ENCODE data around the gene WDR83.
A peak's percentile ranks its signal among the peaks of the same experiment; 100 is the strongest.
"Not testable (repeated sequence)": the region's sequence is repeated elsewhere in the genome, so short reads cannot be mapped to it uniquely, and the experiment has no call there.

The WDR83 gene

GRCh38 chr19:12687496-12688196 lies 21.0 kb downstream of the WDR83 start, which contains the start of gene GNG14:
Gene GNG14 (plus strand): TSS chr19:12687998. CDS start chr19:12688049, 51 bp downstream.
- H3K4me1 ChIP-seq (ENCODE audit: insufficient read depth, low read length): no peaks in the 10 kb centered on the region
- no peaks in the 10 kb centered on the region for H3K9me3 ChIP-seq (ENCODE audit: control insufficient read depth, insufficient read depth, low read length)
- H3K36me3 ChIP-seq (ENCODE audit: insufficient read depth, low read length): no peaks in the 10 kb centered on the region
- no peak within 1 kb of the TSS for H3K9ac ChIP-seq (ENCODE audit: low read depth, low read length)

- H3K9ac ChIP-seq (ENCODE audit: low read depth, low read length): no peak overlapping the region
These were observed 22.4 kb downstream of the WDR83 start for GRCh38 chr19:12689012-12689411.

GRCh38 chr19:12689581-12690216 lies 23.1 kb downstream of the WDR83 start:
- Histone ChIP-seq H3K9me3 (ENCODE audit: control insufficient read depth, insufficient read depth, low read length) (no peaks in the 10 kb centered on the region), H3K36me3 (ENCODE audit: insufficient read depth, low read length) (no peaks in the 10 kb centered on the region), H3K9ac (ENCODE audit: low read depth, low read length) (no peak overlapping the region), H3K4me1 (ENCODE audit: insufficient read depth, low read length) (no peaks in the 10 kb centered on the region)

More at GRCh38 chr19:12689012-12689411, 22.4 kb downstream of the WDR83 start:
- Histone ChIP-seq H3K4me1 (ENCODE audit: insufficient read depth, low read length) (no peaks in the 10 kb centered on the region), H3K36me3 (ENCODE audit: insufficient read depth, low read length) (no peaks in the 10 kb centered on the region), H3K9me3 (ENCODE audit: control insufficient read depth, insufficient read depth, low read length) (no peaks in the 10 kb centered on the region)

- no peaks in the 10 kb centered on the region for H3K36me3 ChIP-seq (ENCODE audit: insufficient read depth, low read length)
- H3K9me3 ChIP-seq (ENCODE audit: control insufficient read depth, insufficient read depth, low read length): no peaks in the 10 kb centered on the region
- no peaks in the 10 kb centered on the region for H3K4me1 ChIP-seq (ENCODE audit: insufficient read depth, low read length)
- H3K9ac ChIP-seq (ENCODE audit: low read depth, low read length): no peak overlapping the region
These were observed 26.4 kb downstream of the WDR83 start for GRCh38 chr19:12692960-12693359.

GRCh38 chr19:12694641-12695040 lies 28.0 kb downstream of the WDR83 start:
- Histone ChIP-seq H3K4me1 (ENCODE audit: insufficient read depth, low read length) (no peaks in the 10 kb centered on the region), H3K9ac (ENCODE audit: low read depth, low read length) (no peak overlapping the region), H3K9me3 (ENCODE audit: control insufficient read depth, insufficient read depth, low read length) (no peaks in the 10 kb centered on the region), H3K36me3 (ENCODE audit: insufficient read depth, low read length) (0 out of 2 replicates have a peak, but pooled peaks cover 3% of the 10 kb centered on the region)

DNA sequence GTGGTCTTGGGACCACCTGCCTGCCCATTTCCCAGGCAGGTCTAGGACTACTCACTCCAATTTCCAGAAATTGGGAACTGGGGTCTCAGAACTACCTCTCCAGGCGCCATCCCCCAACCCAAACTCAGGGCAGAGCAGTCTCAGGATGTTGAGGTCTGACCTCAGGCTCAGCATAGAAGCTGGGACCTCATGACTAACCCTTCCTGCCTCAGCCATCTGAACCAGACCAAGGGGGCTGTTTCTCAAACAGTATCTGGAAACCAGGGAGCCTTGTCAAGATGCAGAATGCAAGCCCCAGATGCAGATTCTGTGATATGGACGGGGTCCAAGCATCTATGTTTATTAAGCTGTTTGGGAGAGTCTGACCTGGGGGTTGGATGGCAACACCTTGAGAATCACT lies 28.5 kb downstream of the WDR83 start:
- H3K36me3 ChIP-seq (ENCODE audit: insufficient read depth, low read length): 0 out of 2 replicates have a peak, but pooled peaks cover 5% of the 10 kb centered on the region
- no peaks in the 10 kb centered on the region for H3K9me3 ChIP-seq (ENCODE audit: control insufficient read depth, insufficient read depth, low read length)
- no peaks in the 10 kb centered on the region for H3K4me1 ChIP-seq (ENCODE audit: insufficient read depth, low read length)
- H3K9ac ChIP-seq (ENCODE audit: low read depth, low read length): no peak overlapping the region

DNA sequence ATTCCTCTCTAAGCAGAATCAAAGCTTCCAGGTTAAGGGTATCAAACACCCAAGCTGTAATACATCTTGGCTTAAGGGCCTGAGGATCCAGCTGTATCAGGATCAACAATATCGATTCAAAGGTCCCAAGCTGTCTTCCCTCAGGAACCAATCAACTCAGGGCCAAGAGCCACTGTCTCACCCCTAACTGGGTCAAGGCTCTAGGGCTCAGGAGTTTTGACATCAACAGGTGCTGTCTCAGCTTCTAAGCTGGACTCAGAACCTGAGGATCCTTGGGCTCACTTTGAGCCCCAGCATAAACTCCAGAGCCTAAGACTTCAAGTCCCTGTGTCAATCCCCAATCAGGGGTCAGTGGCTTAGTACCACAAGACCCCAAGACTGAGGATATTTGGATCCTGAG lies 28.9 kb downstream of the WDR83 start:
- H3K9me3 ChIP-seq (ENCODE audit: control insufficient read depth, insufficient read depth, low read length): no peaks in the 10 kb centered on the region
- H3K9ac ChIP-seq (ENCODE audit: low read depth, low read length): peak overlapping the region; percentile 95; the same call in 1 of the 2 replicates
- H3K4me1 ChIP-seq (ENCODE audit: insufficient read depth, low read length): no peaks in the 10 kb centered on the region
- 0 out of 2 replicates have a peak, but pooled peaks cover 5% of the 10 kb centered on the region for H3K36me3 ChIP-seq (ENCODE audit: insufficient read depth, low read length)

GRCh38 chr19:12695997-12696365 lies 29.4 kb downstream of the WDR83 start:
- Histone ChIP-seq H3K9ac (ENCODE audit: low read depth, low read length) (peak overlapping the region; percentile 95), H3K9me3 (ENCODE audit: control insufficient read depth, insufficient read depth, low read length) (no peaks in the 10 kb centered on the region), H3K36me3 (ENCODE audit: insufficient read depth, low read length) (0 out of 2 replicates have a peak, but pooled peaks cover 5% of the 10 kb centered on the region), H3K4me1 (ENCODE audit: insufficient read depth, low read length) (no peaks in the 10 kb centered on the region)

DNA sequence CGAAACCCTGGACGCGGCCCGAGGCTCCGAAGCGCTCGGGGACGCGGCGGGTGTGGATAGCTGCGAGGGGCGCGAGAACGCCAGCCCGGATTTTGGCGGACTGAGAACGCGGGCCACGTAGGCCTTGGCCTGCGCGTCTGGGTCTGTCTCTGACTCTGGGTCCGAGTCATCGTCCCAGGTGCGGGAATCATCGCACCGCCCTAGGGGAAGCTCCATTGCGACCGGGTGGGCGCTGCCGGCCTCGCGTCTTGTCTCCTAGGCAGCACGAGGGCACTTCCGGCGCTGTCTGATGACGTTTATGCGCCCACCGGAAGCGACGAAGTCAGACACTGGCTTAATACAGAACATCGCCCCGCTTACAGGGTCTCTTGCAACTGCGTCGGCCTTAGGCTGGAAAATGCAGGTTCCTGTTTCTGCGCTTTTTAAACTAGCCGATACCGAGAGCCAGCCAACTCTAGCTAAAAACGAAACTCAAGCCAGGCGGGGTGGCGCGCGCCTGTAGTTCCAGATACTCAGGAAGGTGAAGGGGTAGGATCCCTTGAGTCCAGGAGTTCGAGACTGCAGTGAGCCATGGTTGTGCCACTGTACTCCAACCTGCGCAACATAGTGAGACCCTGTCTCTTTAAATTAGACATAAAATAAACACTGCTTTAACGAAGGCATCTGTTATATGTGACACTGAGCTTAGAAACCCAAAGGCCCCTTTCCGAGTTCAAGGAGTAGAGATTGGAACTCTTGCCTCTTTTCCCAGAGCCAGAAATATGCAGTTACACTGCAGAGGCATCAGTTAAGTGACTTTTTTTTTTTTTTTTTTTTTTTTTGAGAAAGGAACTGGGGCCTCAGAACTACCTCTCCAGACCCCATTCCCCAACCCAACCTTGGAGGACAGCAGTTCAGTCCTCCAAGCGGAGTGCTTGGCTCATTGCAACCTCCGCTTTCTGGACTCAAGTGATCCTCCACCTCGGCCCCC lies 30.0 kb downstream of the WDR83 start, which contains the start of gene FBXW9:
Gene FBXW9, minus strand, starts transcription at position 266 of the 970 bp plus-strand sequence. Its CDS starts 50 bp downstream, at position 216.
- Histone ChIP-seq H3K36me3 (ENCODE audit: insufficient read depth, low read length) (0 out of 2 replicates have a peak, but pooled peaks cover 5% of the 10 kb centered on the region), H3K9me3 (ENCODE audit: control insufficient read depth, insufficient read depth, low read length) (no peaks in the 10 kb centered on the region), H3K4me1 (ENCODE audit: insufficient read depth, low read length) (no peaks in the 10 kb centered on the region), H3K9ac (ENCODE audit: low read depth, low read length) (peak within 1 kb of the TSS; percentile 95)

- not testable (repeated sequence) for H3K9ac ChIP-seq (ENCODE audit: low read depth, low read length); H3K9me3 ChIP-seq (ENCODE audit: control insufficient read depth, insufficient read depth, low read length); H3K36me3 ChIP-seq (ENCODE audit: insufficient read depth, low read length); H3K4me1 ChIP-seq (ENCODE audit: insufficient read depth, low read length)
These were observed 30.8 kb downstream of the WDR83 start for GRCh38 chr19:12697425-12697824.

DNA sequence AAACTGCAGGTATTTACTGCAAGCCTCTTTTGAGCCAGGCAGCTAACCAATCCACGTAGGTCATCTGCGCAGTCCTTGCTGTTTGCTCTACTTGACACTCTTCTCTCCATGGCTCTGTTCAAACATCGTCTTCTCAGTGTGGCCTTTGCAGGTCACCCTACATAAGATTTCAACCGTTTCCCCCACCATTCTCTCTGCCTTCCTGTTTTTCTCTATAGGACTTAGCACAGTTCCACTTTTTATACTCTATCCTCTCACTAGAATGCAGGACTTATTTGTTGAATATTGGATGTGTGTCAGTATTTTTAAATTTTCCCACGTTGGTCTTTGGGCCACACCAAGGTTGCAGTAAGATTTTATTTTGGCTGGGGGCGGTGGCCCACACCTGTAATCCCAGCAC lies 31.5 kb downstream of the WDR83 start:
- Histone ChIP-seq H3K4me1 (ENCODE audit: insufficient read depth, low read length) (no peaks in the 10 kb centered on the region), H3K9ac (ENCODE audit: low read depth, low read length) (no peak overlapping the region), H3K9me3 (ENCODE audit: control insufficient read depth, insufficient read depth, low read length) (no peaks in the 10 kb centered on the region), H3K36me3 (ENCODE audit: insufficient read depth, low read length) (peaks cover 10% of the 10 kb centered on the region; the same call in 1 of the 2 replicates)

DNA sequence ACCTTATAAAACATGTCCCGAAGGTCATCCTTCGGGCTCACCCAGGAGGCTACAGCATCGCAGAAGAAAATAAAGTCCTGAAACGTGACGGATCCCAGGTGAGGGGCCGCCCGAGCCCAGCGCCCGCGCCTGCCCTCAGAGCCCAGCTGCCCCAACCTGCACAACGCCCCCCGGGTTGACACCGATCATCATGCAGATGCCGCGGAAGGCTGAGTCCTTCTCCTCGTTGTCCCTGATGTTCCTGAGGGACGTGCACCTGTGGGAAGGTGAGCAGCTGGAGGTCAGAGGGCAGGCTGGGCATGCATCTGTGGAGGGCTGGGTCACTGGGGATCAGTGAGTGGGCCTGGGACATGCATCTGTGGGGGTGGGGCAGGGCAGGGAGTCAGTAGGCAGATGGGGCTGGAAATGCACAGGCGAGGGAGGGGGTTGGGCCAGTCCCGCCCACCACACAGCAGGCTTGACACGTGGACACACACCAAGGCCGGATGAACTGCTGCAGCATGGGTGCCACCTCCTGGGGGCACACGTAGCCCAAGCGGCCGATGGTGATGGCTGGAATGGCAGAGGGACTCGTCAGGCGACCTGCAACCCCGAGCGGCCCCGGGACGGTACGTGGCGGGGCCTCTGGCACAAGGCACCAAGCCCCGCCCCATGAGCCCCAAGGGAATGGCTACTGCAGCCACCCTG lies 35.1 kb downstream of the WDR83 start:
- Histone ChIP-seq H3K36me3 (ENCODE audit: insufficient read depth, low read length) (peaks cover 12% of the 10 kb centered on the region), H3K9me3 (ENCODE audit: control insufficient read depth, insufficient read depth, low read length) (no peaks in the 10 kb centered on the region), H3K4me1 (ENCODE audit: insufficient read depth, low read length) (no peaks in the 10 kb centered on the region), H3K9ac (ENCODE audit: low read depth, low read length) (no peak overlapping the region)

DNA sequence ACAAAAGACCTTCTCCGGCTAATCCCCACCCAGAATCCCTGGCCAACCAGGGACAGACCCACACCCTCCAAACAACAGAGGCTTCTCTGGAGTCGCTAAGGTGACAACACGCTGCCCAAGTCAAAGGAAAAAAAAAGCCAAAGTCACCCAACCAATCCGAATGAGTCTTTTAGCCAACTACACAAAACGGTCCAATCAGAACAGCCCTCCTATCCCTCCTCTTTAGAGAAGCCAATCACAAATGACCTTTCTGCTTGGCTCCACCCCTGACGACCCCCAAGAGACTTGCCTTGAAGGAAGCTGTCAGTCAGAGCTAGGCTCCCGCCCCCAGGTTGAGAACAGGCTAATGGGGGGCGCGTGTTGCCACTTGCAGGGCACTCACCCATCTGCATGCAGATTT lies 36.4 kb downstream of the WDR83 start:
- Histone ChIP-seq H3K4me1 (ENCODE audit: insufficient read depth, low read length) (no peaks in the 10 kb centered on the region), H3K36me3 (ENCODE audit: insufficient read depth, low read length) (peaks cover 12% of the 10 kb centered on the region), H3K9me3 (ENCODE audit: control insufficient read depth, insufficient read depth, low read length) (no peaks in the 10 kb centered on the region), H3K9ac (ENCODE audit: low read depth, low read length) (no peak overlapping the region)

DNA sequence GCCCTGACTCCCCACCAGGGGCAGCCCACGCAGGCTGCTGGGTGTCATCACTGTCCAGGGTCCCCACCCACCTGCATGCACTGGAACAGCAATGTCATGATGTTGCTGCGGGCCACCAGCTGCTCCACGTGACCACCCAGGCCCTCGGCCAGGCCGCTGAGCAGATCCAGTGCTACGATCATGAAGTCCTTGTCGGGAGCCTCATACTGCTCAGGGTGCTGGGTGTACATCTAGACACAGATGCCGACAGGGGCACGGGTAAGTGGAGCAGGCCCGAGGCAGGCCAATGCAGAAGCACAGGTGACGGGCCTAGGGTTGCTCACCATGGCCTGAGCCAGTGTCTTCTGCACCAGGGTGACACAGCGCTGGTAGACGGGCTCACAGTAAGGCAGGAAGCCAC lies 38.6 kb downstream of the WDR83 start:
- no peak overlapping the region for H3K9ac ChIP-seq (ENCODE audit: low read depth, low read length)
- no peaks in the 10 kb centered on the region for H3K4me1 ChIP-seq (ENCODE audit: insufficient read depth, low read length)
- H3K36me3 ChIP-seq (ENCODE audit: insufficient read depth, low read length): peaks cover 12% of the 10 kb centered on the region
- no peaks in the 10 kb centered on the region for H3K9me3 ChIP-seq (ENCODE audit: control insufficient read depth, insufficient read depth, low read length)
